Mesenchymal stem cell (in vitro differentiated cells and primary cell): Measurements from ENCODE around the gene TTC9B.
"Not testable (repeated sequence)": the region's sequence is repeated elsewhere in the genome, so short reads cannot be mapped to it uniquely, and the experiment has no call there.

Source experiments
- DNase-seq: peaks from one replicate; pipeline ENCODE4 v3.0.0-alpha.2; 2013
- H2AFZ ChIP-seq: one replicate; pipeline ENCODE4 v1.6.1; 2013; ENCODE audit warnings: low read depth, mild to moderate bottlenecking, control low read depth, inconsistent platforms, low read length, moderate library complexity
- H2AK5ac ChIP-seq: 2 replicates; pipeline ENCODE4 v1.6.1; 2013; ENCODE audit warnings: low read length, moderate library complexity, mild to moderate bottlenecking, inconsistent platforms; ENCODE audit not compliant: severe bottlenecking
- H2BK120ac ChIP-seq: one replicate; pipeline ENCODE4 v1.6.1; 2013; ENCODE audit warnings: low read depth, mild to moderate bottlenecking, inconsistent platforms, low read length, moderate library complexity
- H2BK12ac ChIP-seq, 2 experiments: one replicate each; pipeline ENCODE4 v1.6.1; 2013; ENCODE audit warnings: inconsistent platforms in 2 of 2, low read length in 2 of 2, mild to moderate bottlenecking in 2 of 2, moderate library complexity in 2 of 2, control low read depth in 1 of 2
- H2BK15ac ChIP-seq: one replicate; pipeline ENCODE4 v1.6.1; 2013; ENCODE audit warnings: mild to moderate bottlenecking, low read depth, inconsistent platforms; ENCODE audit not compliant: poor library complexity, severe bottlenecking
- H2BK5ac ChIP-seq: 2 replicates; pipeline ENCODE4 v1.6.1; 2013; ENCODE audit warnings: low read depth, mild to moderate bottlenecking, low read length, control low read depth, inconsistent platforms; ENCODE audit not compliant: poor library complexity, severe bottlenecking
- H3K14ac ChIP-seq, 2 experiments: one replicate each; pipeline ENCODE4 v1.6.1; 2013; ENCODE audit warnings: inconsistent platforms in 2 of 2, low read length in 2 of 2, control low read depth in 1 of 2, mild to moderate bottlenecking in 1 of 2, moderate library complexity in 1 of 2
- H3K18ac ChIP-seq, 2 experiments: one replicate each; pipeline ENCODE4 v1.6.1; 2013; ENCODE audit warnings: inconsistent platforms in 2 of 2, low read length in 2 of 2, control low read depth in 1 of 2, low read depth in 1 of 2, mild to moderate bottlenecking in 1 of 2
- H3K23ac ChIP-seq, 2 experiments: one replicate each; pipeline ENCODE4 v1.6.1; 2013; ENCODE audit warnings: inconsistent platforms in 2 of 2, low read length in 2 of 2, mild to moderate bottlenecking in 2 of 2, moderate library complexity in 2 of 2, control low read depth in 1 of 2
- H3K27ac ChIP-seq: 2 replicates; pipeline ENCODE4 v1.5.1; 2013; ENCODE audit warnings: mild to moderate bottlenecking, moderate library complexity, low read length, control low read depth, inconsistent platforms; ENCODE audit not compliant: poor library complexity, severe bottlenecking
- H3K27me3 ChIP-seq, 2 experiments: 2 replicates each; pipeline versions ENCODE4 v1.6.1 to v1.7.0; 2013; ENCODE audit warnings: low read length in 2 of 2, mild to moderate bottlenecking in 2 of 2, moderate library complexity in 2 of 2, control low read depth in 1 of 2, inconsistent platforms in 1 of 2; ENCODE audit not compliant: control insufficient read depth in 1 of 2, insufficient read depth in 1 of 2
- H3K36me3 ChIP-seq, 2 experiments: 2 replicates each; pipeline versions ENCODE4 v1.6.1 to v1.7.0; 2013; ENCODE audit warnings: low read length in 2 of 2, control low read depth in 1 of 2, inconsistent platforms in 1 of 2, low read depth in 1 of 2, mild to moderate bottlenecking in 1 of 2; ENCODE audit not compliant: insufficient read depth in 2 of 2, control insufficient read depth in 1 of 2
- H3K4ac ChIP-seq, 2 experiments: one replicate each; pipeline ENCODE4 v1.6.1; 2013; ENCODE audit warnings: inconsistent platforms in 2 of 2, low read length in 2 of 2, mild to moderate bottlenecking in 2 of 2, moderate library complexity in 2 of 2, control low read depth in 1 of 2, low read depth in 1 of 2
- H3K4me1 ChIP-seq: 2 replicates; pipeline ENCODE4 v1.6.1; 2013; ENCODE audit warnings: low read depth, low read length, control low read depth; ENCODE audit not compliant: control insufficient read depth, insufficient read depth
- H3K4me2 ChIP-seq: 2 replicates; pipeline ENCODE4 v1.6.1; 2013; ENCODE audit warnings: low read length, mild to moderate bottlenecking, inconsistent platforms; ENCODE audit not compliant: poor library complexity, severe bottlenecking
- H3K4me3 ChIP-seq, 2 experiments: 2 replicates each; pipeline versions ENCODE4 v1.5.1 to v1.7.0; 2013; ENCODE audit warnings: low read length in 2 of 2, mild to moderate bottlenecking in 2 of 2, control low read depth in 1 of 2, low read depth in 1 of 2; ENCODE audit not compliant: insufficient read depth in 1 of 2
- H3K79me1 ChIP-seq: replicated peaks from 2 replicates; pipeline ENCODE4 v1.6.1; 2013; ENCODE audit warnings: mild to moderate bottlenecking, control low read depth, low read length, inconsistent platforms; ENCODE audit not compliant: poor library complexity, severe bottlenecking
- H3K9ac ChIP-seq: 2 replicates; pipeline ENCODE4 v1.7.0; 2013; ENCODE audit warnings: mild to moderate bottlenecking, low read length, moderate library complexity
- H3K9me3 ChIP-seq: 2 replicates; pipeline ENCODE4 v1.7.0; 2013; ENCODE audit warnings: mild to moderate bottlenecking, low read length; ENCODE audit not compliant: control insufficient read depth
- H4K8ac ChIP-seq: one replicate; pipeline ENCODE4 v1.6.1; 2013; ENCODE audit warnings: inconsistent platforms, mild to moderate bottlenecking, low read length, moderate library complexity
- H4K91ac ChIP-seq: one replicate; pipeline ENCODE4 v1.6.1; 2013; ENCODE audit warnings: mild to moderate bottlenecking, low read length, inconsistent platforms
- WGBS: methylation state at CpG from one replicate; pipeline ENCODE4 v1.1.7; 2013; ENCODE audit warnings: mixed read lengths; 5-methylcytosine and 5-hydroxymethylcytosine counted together

The TTC9B gene

DNA sequence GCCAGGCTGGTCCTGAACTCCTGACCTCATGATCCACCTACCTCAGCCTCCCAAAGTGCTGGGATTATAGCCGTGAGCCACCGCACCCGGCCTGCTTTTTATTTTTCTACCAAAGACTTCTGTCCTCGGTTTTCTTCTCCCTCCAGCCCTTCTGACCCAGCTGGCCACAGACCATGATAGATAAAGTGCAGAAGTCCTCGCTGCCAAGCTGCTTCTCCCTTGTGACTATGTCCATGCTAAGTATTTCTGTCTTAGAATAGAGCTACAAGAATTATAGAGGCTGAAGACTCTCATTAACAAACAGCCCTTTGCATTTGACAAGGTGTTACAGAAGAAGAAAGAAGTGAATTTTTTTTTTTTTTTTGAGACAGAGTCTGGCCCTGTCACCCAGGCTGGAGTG, 42.4 kb downstream of the TTC9B start:
- Histone ChIP-seq H3K14ac (no peak overlapping the region), H3K79me1 (no peaks in the 10 kb centered on the region), H3K27me3 (peaks cover under 1 to 5% of the 10 kb centered on the region in 2 experiments), H3K9me3 (no peaks in the 10 kb centered on the region), H2AK5ac (no peak overlapping the region), H4K91ac (no peak overlapping the region), H2AFZ (no peak overlapping the region), H3K4ac (no peak overlapping the region), H3K36me3 (no peaks in the 10 kb centered on the region), H2BK12ac (no peak overlapping the region), H4K8ac (no peak overlapping the region), H3K23ac (no peak overlapping the region), H3K18ac (no peak overlapping the region), H3K4me2 (no peak overlapping the region), H3K4me1 (no peaks in the 10 kb centered on the region), H3K4me3 (no peak overlapping the region), H3K9ac (no peak overlapping the region), H2BK15ac (no peak overlapping the region), H2BK5ac (no peak overlapping the region), H2BK120ac (no peak overlapping the region), H3K27ac (no peak overlapping the region)
- no peak for DNase-seq
- 71% methylated on average over 4 of the region's 5 CpGs for WGBS

DNA sequence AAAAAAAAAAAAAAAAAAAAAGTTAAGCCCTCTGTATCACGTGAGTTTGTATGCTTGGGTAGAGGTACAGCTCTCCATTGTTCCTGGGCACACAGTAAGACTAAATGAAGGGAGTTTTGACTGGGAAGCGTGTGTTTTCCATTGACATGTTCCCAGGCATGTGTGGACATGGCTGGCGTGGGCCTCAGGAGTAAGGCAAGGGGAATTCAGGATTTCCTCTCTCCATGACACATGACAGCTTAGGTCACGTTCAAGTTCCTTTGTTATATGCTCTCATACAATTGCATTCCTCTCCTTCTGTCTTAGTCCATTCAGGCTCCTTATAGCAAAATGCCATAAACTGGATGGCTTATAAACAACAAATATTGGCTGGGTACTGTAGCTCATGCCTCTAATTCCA, 44.1 kb downstream of the TTC9B start:
- Histone ChIP-seq H2AK5ac (no peak overlapping the region), H4K91ac (no peak overlapping the region), H3K14ac (no peak overlapping the region), H2BK5ac (no peak overlapping the region), H3K4me1 (no peaks in the 10 kb centered on the region), H3K27me3 (peaks cover 4 to 5% of the 10 kb centered on the region in 2 experiments), H2BK12ac (no peak overlapping the region), H2BK120ac (no peak overlapping the region), H3K23ac (no peak overlapping the region), H3K27ac (no peak overlapping the region), H3K79me1 (no peaks in the 10 kb centered on the region), H3K9me3 (no peaks in the 10 kb centered on the region), H3K4me2 (no peak overlapping the region), H2AFZ (no peak overlapping the region), H3K9ac (no peak overlapping the region), H3K4ac (no peak overlapping the region), H2BK15ac (no peak overlapping the region), H4K8ac (no peak overlapping the region), H3K4me3 (no peak overlapping the region), H3K36me3 (no peaks in the 10 kb centered on the region), H3K18ac (no peak overlapping the region)
- whole genome bisulfite sequencing = 76% methylated on average over 4 of the region's 4 CpGs
- no peak for DNase-seq

DNA sequence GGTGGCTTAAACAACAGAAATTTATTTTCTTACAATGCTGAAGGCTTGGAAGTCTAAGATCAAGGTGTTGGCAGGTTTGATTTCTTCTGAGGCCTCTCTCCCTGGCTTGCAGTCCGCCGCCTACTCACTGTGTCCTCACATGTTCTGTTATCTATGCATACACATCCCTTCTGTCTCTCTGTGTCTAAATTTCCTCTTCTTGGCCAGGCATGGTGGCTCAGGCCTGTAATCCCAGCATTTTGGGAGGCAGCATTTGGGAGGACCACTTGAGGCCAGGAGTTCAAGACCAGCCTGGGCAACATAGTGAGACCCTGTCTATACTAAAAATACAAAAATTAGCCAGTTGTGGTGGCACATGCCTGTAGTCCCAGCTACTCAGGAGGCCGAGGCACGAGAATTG, 46.9 kb downstream of the TTC9B start:
- H2BK5ac ChIP-seq, H3K4me2 ChIP-seq, H3K4me3 ChIP-seq, DNase-seq, H4K8ac ChIP-seq, H3K36me3 ChIP-seq, H3K23ac ChIP-seq, H3K27ac ChIP-seq, H3K79me1 ChIP-seq, H2BK15ac ChIP-seq, H3K14ac ChIP-seq, H2AK5ac ChIP-seq, H2BK12ac ChIP-seq, H2BK120ac ChIP-seq, H4K91ac ChIP-seq, H3K9ac ChIP-seq, H3K9me3 ChIP-seq, H3K4ac ChIP-seq, H3K18ac ChIP-seq, H3K4me1 ChIP-seq, H3K27me3 ChIP-seq, H2AFZ ChIP-seq: not testable (repeated sequence)
- WGBS = 97% methylated on average over 4 of the region's 4 CpGs

DNA sequence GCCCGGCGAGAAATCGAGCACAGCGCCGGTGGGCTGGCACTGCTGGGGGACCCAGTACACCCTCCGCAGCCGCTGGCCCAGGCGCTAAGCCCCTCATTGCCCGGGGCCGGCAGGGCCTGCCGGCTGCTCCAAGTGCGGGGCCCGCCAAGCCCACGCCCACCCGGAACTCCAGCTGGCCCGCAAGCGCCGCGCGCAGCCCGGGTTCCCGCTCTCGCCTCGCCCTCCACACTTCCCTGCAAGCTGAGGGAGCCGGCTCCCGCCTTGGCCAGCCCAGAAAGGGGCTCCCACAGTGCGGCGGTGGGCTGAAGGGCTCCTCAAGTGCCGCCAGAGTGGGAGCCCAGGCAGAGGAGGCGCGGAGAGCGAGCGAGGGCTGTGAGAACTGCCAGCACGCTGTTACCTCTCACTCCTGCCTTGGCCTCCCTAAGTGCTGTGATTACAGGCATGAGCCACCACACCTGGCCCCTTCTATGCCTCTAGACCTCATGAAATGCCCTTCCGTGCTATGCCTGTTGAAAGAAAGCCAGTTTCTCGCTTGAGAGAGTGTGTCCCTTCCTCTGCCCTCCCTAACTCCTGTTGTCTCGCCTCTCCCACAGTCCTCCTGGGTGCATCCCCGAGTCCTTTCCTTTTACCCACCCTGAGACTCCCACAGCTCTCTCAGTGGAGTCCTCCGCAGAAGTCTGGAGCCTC, 47.7 kb downstream of the TTC9B start:
- not testable (repeated sequence) for H3K18ac ChIP-seq, H3K14ac ChIP-seq, H2BK12ac ChIP-seq

More for the DNA sequence above, 47.7 kb downstream of the TTC9B start:
- H3K36me3 ChIP-seq, H3K27me3 ChIP-seq, H3K79me1 ChIP-seq, H2AK5ac ChIP-seq, H2BK15ac ChIP-seq, H3K4ac ChIP-seq, H2BK120ac ChIP-seq, DNase-seq, H4K8ac ChIP-seq, H3K9me3 ChIP-seq, H3K4me3 ChIP-seq, H3K9ac ChIP-seq, H3K23ac ChIP-seq, H3K27ac ChIP-seq, H3K4me1 ChIP-seq, H2AFZ ChIP-seq, H3K4me2 ChIP-seq, H4K91ac ChIP-seq, H2BK5ac ChIP-seq: not testable (repeated sequence)
- WGBS = 95% methylated on average over 37 of the region's 39 CpGs
